BJ (cell line): ENCODE data around the gene CACNA2D3. TPM values are rescaled to one million over a fixed set of nuclear protein-coding genes. Genes with fewer than 3 reads are reported as not detected.

ENCODE experiments used
- CTCF ChIA-PET: fragments of 350-600 bp; formaldehyde crosslinking; extraction: SDS; loops from one replicate; lab custom pipeline; 2021; ENCODE audit warnings: antibody characterized with exemption, inconsistent platforms; lab: Yijun Ruan, JAX
- POLR2A ChIA-PET: fragments of 300-600 bp; sonication (Branson Sonifier 250); formaldehyde crosslinking; extraction: SDS; loops from one replicate; lab custom pipeline; 2021; ENCODE audit warnings: antibody characterized with exemption; lab: Charles Lee
- DNase-seq: peaks from one replicate; pipeline ENCODE4 v3.0.0-alpha.2; 2011; ENCODE audit warnings: low read depth
- H3K27me3 ChIP-seq: 2 replicates; pipeline ENCODE4 v1.6.0; 2011; ENCODE audit warnings: low read length; ENCODE audit not compliant: control insufficient read depth, insufficient read depth
- H3K36me3 ChIP-seq: 2 replicates; pipeline ENCODE4 v1.5.1; 2011; ENCODE audit warnings: low read length; ENCODE audit not compliant: control insufficient read depth, insufficient read depth
- H3K4me3 ChIP-seq: 2 replicates; pipeline ENCODE4 v1.5.1; 2011; ENCODE audit warnings: low read depth, mild to moderate bottlenecking, control low read depth, low read length
- polyA plus RNA-seq: library from polyadenylated mRNA; depleted of rRNA; stranded (reverse); fragments of >200 nt; gene quantifications from 2 replicates; pipeline ENCODE4 v1.2.3, GENCODE V29; 2011
- TF ChIP-seq, protein P1 (sequence below): IDR thresholded peaks from 2 replicates; pipeline ENCODE4 v1.5.1; 2011; ENCODE audit warnings: low read depth, mild to moderate bottlenecking, control low read depth, inconsistent platforms, low read length, moderate library complexity; ENCODE audit not compliant: insufficient read depth

The CACNA2D3 gene
- polyA plus RNA-seq, 1 experiment, result 0.56 TPM

DNA sequence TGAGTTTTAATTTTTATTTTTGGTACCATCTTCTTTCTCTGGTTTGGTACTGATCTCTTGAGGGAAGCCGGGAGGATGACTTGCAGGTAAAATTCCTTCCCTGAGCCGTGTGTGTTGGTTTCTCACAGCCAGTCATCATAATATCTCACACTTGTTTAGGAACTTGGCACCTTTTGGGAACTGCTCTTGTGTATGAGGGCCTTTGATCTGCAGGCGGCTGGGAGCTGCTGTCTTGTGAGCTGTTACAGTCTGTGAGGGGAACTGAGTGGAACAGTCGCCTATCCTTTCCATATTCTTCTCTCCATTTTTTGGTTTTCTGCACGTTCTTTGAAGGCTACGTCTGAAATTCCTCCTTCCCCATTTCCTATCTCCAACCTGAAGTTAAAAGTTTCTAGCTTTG is 75.2 kb downstream of the CACNA2D3 start:
- CTCF ChIA-PET, result no interaction called here
- POLR2A ChIA-PET, result no interaction called here
- Histone ChIP-seq H3K27me3 (no peaks in the 10 kb centered on the region), H3K4me3 (no peak overlapping the region), H3K36me3 (no peaks in the 10 kb centered on the region)
- DNase-seq, result no peak
- TF ChIP-seq, protein P1, sequence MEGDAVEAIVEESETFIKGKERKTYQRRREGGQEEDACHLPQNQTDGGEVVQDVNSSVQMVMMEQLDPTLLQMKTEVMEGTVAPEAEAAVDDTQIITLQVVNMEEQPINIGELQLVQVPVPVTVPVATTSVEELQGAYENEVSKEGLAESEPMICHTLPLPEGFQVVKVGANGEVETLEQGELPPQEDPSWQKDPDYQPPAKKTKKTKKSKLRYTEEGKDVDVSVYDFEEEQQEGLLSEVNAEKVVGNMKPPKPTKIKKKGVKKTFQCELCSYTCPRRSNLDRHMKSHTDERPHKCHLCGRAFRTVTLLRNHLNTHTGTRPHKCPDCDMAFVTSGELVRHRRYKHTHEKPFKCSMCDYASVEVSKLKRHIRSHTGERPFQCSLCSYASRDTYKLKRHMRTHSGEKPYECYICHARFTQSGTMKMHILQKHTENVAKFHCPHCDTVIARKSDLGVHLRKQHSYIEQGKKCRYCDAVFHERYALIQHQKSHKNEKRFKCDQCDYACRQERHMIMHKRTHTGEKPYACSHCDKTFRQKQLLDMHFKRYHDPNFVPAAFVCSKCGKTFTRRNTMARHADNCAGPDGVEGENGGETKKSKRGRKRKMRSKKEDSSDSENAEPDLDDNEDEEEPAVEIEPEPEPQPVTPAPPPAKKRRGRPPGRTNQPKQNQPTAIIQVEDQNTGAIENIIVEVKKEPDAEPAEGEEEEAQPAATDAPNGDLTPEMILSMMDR, result no peak

DNA sequence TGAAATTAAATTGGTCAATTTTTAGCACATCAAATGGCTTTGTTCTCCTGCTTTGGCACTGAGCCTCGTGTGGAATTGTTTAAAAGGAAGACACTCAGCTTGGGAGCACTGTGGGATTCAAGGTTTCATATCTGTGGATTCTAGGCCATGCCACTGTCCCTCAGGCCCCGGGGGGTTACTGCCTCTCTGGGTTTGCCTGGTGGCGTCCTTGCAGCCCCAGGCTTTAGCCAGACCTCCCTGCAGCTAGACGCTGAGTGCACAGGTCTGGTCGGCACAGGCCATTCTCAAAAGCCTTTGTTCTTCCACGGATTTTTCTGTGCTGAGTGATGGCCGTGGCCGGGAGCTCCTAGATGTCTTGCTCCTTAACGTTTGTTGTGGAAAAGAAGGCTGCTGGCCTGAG is 76.2 kb downstream of the CACNA2D3 start:
- TF ChIP-seq, protein P1, result no peak
- CTCF ChIA-PET, result no interaction called here
- POLR2A ChIA-PET, result no interaction called here
- DNase-seq, result no peak
- Histone ChIP-seq H3K4me3 (no peak overlapping the region), H3K27me3 (no peaks in the 10 kb centered on the region), H3K36me3 (no peaks in the 10 kb centered on the region)

DNA sequence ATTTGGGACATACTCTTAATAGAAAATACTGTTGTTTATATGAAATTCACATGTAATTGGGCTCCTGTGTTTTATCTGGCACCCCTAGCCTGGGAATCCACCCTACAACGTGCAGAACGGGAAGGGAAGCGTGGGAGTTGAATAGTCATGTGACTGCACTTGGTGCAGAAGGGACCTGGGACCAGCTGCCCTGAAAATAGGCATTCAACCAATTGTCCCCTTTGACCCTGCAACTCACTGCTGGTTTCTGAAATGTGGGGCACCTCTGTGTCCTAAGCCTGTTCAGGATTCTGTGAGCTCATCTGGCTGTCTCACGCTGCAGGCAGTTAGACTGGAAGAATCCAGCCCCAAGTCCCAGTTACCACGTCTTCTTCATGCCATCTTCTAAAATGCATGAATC is 79.7 kb downstream of the CACNA2D3 start:
- Histone ChIP-seq H3K4me3 (no peak overlapping the region), H3K27me3 (no peaks in the 10 kb centered on the region), H3K36me3 (no peaks in the 10 kb centered on the region)
- ChIA-PET CTCF (no interaction called here), POLR2A (no interaction called here)
- DNase-seq, result no peak
- TF ChIP-seq, protein P1, result no peak

DNA sequence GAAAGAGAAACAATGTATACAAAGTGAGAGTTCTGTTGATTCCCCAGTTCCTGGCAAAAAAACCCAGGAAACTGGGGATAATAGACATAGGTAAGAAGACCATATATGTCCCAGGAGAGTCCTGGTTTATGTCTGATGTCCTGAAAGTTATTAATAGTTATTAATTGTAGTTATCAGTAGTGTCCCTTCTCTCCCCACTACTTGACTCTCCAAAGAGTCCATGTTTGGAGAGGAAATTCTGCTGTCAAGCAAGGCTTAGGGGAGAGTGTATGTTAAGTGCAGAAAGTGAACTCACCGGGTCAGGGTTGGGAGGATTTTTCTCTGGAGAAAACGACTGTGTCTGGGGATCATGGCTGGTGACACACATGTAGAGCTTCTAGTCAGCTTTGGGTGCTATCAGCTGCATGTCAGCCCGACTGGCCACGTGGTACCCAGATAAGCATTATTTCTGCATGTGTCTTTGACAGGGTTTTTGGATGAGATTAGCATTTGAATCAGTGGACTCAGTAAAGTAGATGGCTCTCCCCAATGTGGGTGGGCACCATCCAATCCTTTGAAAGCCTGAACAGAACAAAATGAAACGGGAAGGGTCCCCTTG is 80.4 kb downstream of the CACNA2D3 start:
- ChIA-PET POLR2A (no interaction called here), CTCF (no interaction called here)
- TF ChIP-seq, protein P1, result no peak
- no peak for DNase-seq
- Histone ChIP-seq H3K36me3 (no peaks in the 10 kb centered on the region), H3K27me3 (no peaks in the 10 kb centered on the region), H3K4me3 (no peak overlapping the region)

DNA sequence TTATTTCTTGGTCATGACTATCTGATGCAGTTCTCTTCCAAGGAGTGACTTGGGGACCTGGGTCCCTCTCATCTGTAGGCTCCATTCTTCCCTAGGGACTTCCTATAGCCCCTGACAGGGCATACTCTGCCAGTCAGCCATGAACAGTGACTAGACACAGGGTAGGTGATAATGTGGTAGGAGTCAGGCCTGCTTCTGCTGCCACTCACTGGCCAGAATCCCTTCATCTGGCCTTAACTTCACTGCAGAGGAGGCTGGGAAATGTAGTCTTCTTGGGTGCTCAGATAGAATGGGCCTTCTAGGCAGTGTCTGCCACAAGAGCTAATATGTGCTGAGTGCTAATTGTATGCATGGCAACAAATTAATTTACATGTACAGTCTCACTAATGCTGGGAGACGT is 84.5 kb downstream of the CACNA2D3 start:
- ChIA-PET CTCF (no interaction called here), POLR2A (no interaction called here)
- no peaks in the 10 kb centered on the region for H3K27me3 ChIP-seq
- no peaks in the 10 kb centered on the region for H3K36me3 ChIP-seq
- no peak overlapping the region for H3K4me3 ChIP-seq
- DNase-seq, result no peak
- TF ChIP-seq, protein P1, result no peak
